Activated T-helper 1 cell treated with anti-CD3 and anti-CD28 coated beads, Interleukin-12 subunit alpha, Interleukin-12 subunit beta, Interleukin-2, Interleukin-4 antibody, amounts not matched to agents 30 ng/mL and 10 ng/mL and 1 ng/mL, durations not matched to agents 14 hours and 24 hours and 36 hours (primary cell): ENCODE results near the gene PDSS2. TPM values are rescaled to one million over a fixed set of nuclear protein-coding genes. Genes with fewer than 3 reads are reported as not detected.
"Not testable (repeated sequence)": the region's sequence is repeated elsewhere in the genome, so short reads cannot be mapped to it uniquely, and the experiment has no call there.

Source experiments
- DNase-seq: peaks from one replicate; pipeline ENCODE4 v3.0.0; 2021; ENCODE audit warnings: low spot score
- H3K27ac Mint-ChIP-seq: one replicate; pipeline ENCODE4 v1.8.0; 2021; ENCODE audit warnings: mild to moderate bottlenecking, mixed read lengths
- H3K27me3 Mint-ChIP-seq: one replicate; pipeline ENCODE4 v1.8.0; 2022; ENCODE audit warnings: mild to moderate bottlenecking, moderate library complexity, mixed read lengths; ENCODE audit not compliant: insufficient read depth
- H3K36me3 Mint-ChIP-seq: one replicate; pipeline ENCODE4 v1.8.0; 2021; ENCODE audit warnings: low read depth, mixed read lengths
- H3K4me1 Mint-ChIP-seq: one replicate; pipeline ENCODE4 v1.8.0; 2021; ENCODE audit warnings: low read depth, mixed read lengths
- H3K4me3 Mint-ChIP-seq: one replicate; pipeline ENCODE4 v1.8.0; 2021; ENCODE audit warnings: mild to moderate bottlenecking, moderate library complexity, mixed read lengths
- H3K9me3 Mint-ChIP-seq: one replicate; pipeline ENCODE4 v1.8.0; 2021; ENCODE audit warnings: mixed read lengths
- intact Hi-C: fragments of 100-400 bp; cut with micrococcal nuclease; formaldehyde crosslinking; loops from one replicate; pipeline ENCODE4 v1.15.1; 2024
- total RNA-seq: library from RNA; stranded (reverse); gene quantifications from 2 replicates; pipeline ENCODE4 v1.2.3, GENCODE V29; 2022

The PDSS2 gene
- total RNA-seq, 1 donor from 2014 or later, result 11.8 TPM

DNA sequence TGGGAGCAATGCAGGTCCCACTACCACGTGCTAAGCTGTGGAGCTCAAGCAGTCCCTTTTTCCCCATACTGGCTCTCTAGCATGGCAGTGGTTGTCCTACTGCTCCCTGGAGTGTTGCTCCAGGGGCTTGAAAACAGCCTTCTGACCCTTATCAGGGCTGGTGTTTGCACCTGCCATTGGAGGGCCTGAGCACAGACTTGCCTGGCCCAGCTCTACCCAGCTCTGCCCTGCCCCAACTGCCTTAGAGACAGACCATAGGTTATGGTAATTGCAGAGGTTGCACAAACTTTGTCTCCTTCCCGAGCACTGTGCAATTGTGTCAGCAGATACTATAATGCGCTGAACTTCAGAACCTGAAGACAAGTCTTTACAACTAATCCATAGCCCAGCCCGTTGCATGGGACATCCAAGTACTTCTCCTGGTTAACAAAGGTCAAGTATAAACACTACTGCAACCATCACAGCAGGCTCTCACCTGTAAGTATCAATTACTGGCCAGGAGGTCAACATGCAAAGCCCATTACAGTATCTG lies 58.7 kb downstream of the PDSS2 start:
- Mint-ChIP-seq H3K4me3 (no peak overlapping the region), H3K27me3 (no peaks in the 10 kb centered on the region), H3K36me3 (peaks cover 24% of the 10 kb centered on the region), H3K4me1 (no peaks in the 10 kb centered on the region), H3K27ac (no peak overlapping the region), H3K9me3 (peaks cover 43% of the 10 kb centered on the region)
- no peak for DNase-seq
- intact Hi-C loops, result no loop called here

GRCh38 chr6:107399935-107400334 lies 59.4 kb downstream of the PDSS2 start:
- Mint-ChIP-seq H3K36me3 (peaks cover 21% of the 10 kb centered on the region), H3K4me1 (no peaks in the 10 kb centered on the region), H3K27me3 (no peaks in the 10 kb centered on the region), H3K9me3 (peaks cover 44% of the 10 kb centered on the region), H3K4me3 (no peak overlapping the region), H3K27ac (no peak overlapping the region)
- intact Hi-C loops, result no loop called here
- DNase-seq, result no peak

DNA sequence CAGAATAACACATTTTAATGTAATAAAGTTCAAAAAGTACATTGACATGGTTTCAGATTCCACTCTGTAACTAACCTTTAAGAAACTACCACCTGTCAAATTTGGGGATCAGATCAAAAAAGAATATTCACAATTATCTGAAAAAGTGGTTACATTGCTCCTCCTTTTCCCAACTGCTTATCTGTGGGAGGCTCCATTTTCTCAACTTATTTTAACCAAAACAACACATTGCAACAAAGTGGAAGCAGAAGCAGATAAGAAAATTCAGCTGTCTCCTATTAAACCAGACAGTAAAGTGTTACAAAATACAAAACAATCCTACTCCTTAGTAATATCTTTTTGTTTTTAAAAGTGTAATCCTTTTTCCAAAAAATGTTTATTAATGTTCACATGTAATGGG lies 61.4 kb downstream of the PDSS2 start:
- Mint-ChIP-seq H3K36me3 (peaks cover 22% of the 10 kb centered on the region), H3K27ac (no peak overlapping the region), H3K27me3 (no peaks in the 10 kb centered on the region), H3K4me3 (no peak overlapping the region), H3K4me1 (no peaks in the 10 kb centered on the region), H3K9me3 (peaks cover 49% of the 10 kb centered on the region)
- intact Hi-C loops, result no loop called here
- no peak for DNase-seq

DNA sequence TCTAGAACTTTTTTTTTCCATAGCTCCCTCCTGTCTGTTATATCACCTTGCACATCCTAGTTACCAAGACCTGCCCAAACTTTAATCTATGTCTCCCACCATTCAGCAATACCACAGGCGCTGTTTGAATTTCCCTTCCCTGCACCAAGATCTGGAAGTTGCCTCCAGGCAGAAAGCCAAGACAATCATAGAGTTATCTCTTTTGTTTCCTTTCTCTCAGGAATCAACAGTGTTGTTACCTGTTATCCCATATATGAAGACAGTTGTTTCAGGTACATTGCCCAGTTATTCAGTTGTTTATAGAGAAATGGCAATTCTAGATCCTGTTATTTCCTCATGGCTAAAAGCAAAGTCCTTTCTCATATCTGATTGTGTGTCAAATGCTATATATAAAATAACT lies 63.2 kb downstream of the PDSS2 start:
- no peak for DNase-seq
- H3K27ac Mint-ChIP-seq, result no peak overlapping the region
- peaks cover 2% of the 10 kb centered on the region for H3K27me3 Mint-ChIP-seq
- no peak overlapping the region for H3K4me3 Mint-ChIP-seq
- peaks cover 18% of the 10 kb centered on the region for H3K36me3 Mint-ChIP-seq
- intact Hi-C loops, result no loop called here
- peaks cover 40% of the 10 kb centered on the region for H3K9me3 Mint-ChIP-seq
- H3K4me1 Mint-ChIP-seq, result no peaks in the 10 kb centered on the region

DNA sequence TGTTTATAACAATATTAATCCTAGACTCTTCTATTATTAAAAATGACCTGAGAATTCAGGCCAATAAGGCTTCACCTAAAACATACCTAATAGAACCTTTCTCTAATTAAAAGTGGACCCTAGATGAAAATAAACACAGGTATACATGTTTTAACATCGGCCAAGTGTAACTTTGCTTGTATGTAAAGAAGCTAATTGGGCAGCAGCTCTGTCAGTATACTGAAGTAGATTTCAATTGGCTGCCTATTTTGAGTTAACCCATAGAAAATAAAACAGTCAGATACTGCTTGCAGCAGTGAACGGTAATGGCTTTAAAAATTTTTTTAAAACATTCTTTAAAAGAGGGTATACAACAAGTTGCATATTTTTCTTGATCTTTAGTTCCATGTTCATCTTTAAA lies 67.3 kb downstream of the PDSS2 start:
- Mint-ChIP-seq H3K4me3 (no peak overlapping the region), H3K36me3 (peaks cover 9% of the 10 kb centered on the region), H3K4me1 (no peaks in the 10 kb centered on the region), H3K9me3 (peaks cover 29% of the 10 kb centered on the region), H3K27ac (no peak overlapping the region), H3K27me3 (peaks cover 2% of the 10 kb centered on the region)
- intact Hi-C loops, result no loop called here
- no peak for DNase-seq

DNA sequence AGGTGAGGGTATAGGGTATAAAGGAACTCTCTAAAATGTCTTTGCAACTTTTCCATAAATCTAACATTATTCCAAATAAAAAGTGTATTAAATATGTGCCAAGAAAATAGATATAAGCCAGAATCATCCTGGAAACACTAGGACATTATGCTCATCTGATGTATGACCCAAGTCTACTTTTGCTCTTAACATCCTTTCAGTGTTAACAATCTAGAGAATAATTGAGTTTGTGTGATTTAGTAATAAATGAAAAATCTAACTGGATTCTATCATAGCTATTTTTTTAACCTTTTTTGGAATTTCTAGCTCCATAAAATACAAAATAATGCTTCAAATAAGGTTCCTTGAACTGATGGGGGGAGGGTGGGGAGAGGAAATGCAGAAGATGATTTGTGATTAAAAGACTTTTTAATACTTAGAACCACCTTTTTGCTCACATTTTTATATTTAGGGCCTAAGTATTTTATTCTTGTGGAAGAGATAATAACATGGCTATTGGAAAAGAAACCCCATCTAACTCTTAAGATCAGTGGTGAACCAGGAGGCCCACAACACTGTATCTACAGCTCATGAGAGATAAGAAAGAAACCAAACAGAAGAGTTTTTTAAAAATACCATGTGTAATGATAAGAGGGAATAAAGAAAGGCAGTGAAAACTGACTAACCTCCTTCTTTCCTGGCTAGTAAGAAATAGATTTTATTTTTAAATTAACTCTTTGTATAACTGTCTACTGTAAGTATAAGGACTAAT lies 68.5 kb downstream of the PDSS2 start:
- intact Hi-C loops, result no loop called here
- Mint-ChIP-seq H3K27me3 (peaks cover 2% of the 10 kb centered on the region), H3K27ac (no peak overlapping the region), H3K4me3 (no peak overlapping the region), H3K9me3 (peaks cover 24% of the 10 kb centered on the region), H3K4me1 (no peaks in the 10 kb centered on the region), H3K36me3 (peaks cover 6% of the 10 kb centered on the region)
- DNase-seq, result no peak

GRCh38 chr6:107390056-107390455 lies 69.3 kb downstream of the PDSS2 start:
- H3K4me1 Mint-ChIP-seq, result no peaks in the 10 kb centered on the region
- no peak overlapping the region for H3K4me3 Mint-ChIP-seq
- no peak for DNase-seq
- peaks cover 18% of the 10 kb centered on the region for H3K9me3 Mint-ChIP-seq
- H3K27me3 Mint-ChIP-seq, result peaks cover 2% of the 10 kb centered on the region
- H3K27ac Mint-ChIP-seq, result no peak overlapping the region
- peaks cover 6% of the 10 kb centered on the region for H3K36me3 Mint-ChIP-seq
- intact Hi-C loops, result no loop called here

DNA sequence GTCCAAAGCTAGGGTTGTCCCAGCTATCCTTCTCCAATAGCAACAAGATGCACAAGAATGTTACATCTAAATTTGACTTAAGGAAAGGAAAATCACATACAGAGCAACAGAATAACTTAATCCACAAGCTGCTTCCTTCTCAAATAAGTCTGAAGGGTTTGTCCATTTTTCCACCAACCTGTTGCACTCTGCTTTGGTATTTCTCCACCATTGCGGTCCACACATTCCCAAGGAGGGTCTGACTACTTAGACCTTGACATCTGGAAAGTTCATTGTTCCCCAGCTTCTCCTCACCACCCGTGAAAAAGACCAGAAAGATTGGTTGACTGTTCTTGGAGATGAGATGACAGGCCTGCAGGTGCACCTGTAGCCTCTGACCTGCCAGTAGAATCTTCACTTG lies 72.5 kb downstream of the PDSS2 start:
- no peak overlapping the region for H3K27ac Mint-ChIP-seq
- H3K27me3 Mint-ChIP-seq, result peaks cover 2% of the 10 kb centered on the region
- no peaks in the 10 kb centered on the region for H3K9me3 Mint-ChIP-seq
- no peak for DNase-seq
- H3K36me3 Mint-ChIP-seq, result peaks cover 2% of the 10 kb centered on the region
- intact Hi-C loops, result no loop called here
- no peak overlapping the region for H3K4me3 Mint-ChIP-seq
- no peaks in the 10 kb centered on the region for H3K4me1 Mint-ChIP-seq

- Mint-ChIP-seq H3K9me3 (no peaks in the 10 kb centered on the region), H3K27ac (no peak overlapping the region), H3K36me3 (peaks cover 2% of the 10 kb centered on the region), H3K4me3 (no peak overlapping the region), H3K27me3 (no peaks in the 10 kb centered on the region), H3K4me1 (no peaks in the 10 kb centered on the region)
- intact Hi-C loops, result no loop called here
- no peak for DNase-seq
Measured at GRCh38 chr6:107386340-107386739, 73.0 kb downstream of the PDSS2 start.

- no peak for DNase-seq
- intact Hi-C loops, result no loop called here
- H3K4me3 Mint-ChIP-seq, result no peak overlapping the region
- H3K27ac Mint-ChIP-seq, result no peak overlapping the region
- no peaks in the 10 kb centered on the region for H3K4me1 Mint-ChIP-seq
- peaks cover 2% of the 10 kb centered on the region for H3K36me3 Mint-ChIP-seq
- no peaks in the 10 kb centered on the region for H3K27me3 Mint-ChIP-seq
- no peaks in the 10 kb centered on the region for H3K9me3 Mint-ChIP-seq
Measured at GRCh38 chr6:107383705-107384104, 75.7 kb downstream of the PDSS2 start.

DNA sequence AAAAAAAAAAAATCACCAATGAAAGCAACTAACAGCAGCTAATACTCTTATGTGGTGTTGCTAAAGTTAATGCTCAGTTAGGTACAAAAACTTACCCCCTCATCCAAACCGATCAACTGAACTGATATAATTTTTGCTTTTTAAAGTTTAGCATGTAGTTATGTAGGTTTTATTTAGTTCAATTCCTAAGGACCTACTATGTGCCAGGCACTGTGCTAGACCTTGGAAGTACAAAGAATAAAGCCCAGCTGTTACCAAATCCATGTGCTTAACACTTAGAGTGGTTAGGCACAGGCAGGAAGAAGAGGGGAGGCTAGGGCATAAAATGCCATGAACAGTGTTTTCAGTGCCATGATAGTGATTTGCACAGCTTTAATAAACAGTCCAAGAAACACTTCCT lies 85.1 kb downstream of the PDSS2 start:
- Mint-ChIP-seq H3K4me1 (no peaks in the 10 kb centered on the region), H3K4me3 (no peak overlapping the region), H3K9me3 (no peaks in the 10 kb centered on the region), H3K27ac (no peak overlapping the region), H3K27me3 (peaks cover 2% of the 10 kb centered on the region), H3K36me3 (no peaks in the 10 kb centered on the region)
- intact Hi-C loops, result no loop called here
- no peak for DNase-seq

DNA sequence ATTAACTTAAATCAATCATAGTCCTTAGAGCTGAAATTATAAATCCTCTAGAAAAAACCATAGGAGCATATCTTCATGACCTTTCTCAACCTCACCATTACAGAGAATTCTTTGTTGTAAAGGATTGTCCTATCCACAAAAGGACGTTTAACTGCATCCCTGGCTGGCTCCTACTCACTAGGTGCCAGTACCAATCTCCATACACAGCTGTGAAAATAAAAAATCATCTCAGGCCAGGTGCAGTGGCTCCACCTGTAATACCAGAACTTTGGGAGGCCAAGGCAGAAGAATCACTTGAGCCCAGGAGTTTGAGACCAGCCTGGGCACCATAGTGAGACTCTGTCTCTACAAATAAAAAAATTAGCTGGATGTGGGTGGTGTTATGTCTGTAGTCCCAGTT lies 89.9 kb downstream of the PDSS2 start:
- intact Hi-C loops, result no loop called here
- no peak overlapping the region for H3K27ac Mint-ChIP-seq

DNA sequence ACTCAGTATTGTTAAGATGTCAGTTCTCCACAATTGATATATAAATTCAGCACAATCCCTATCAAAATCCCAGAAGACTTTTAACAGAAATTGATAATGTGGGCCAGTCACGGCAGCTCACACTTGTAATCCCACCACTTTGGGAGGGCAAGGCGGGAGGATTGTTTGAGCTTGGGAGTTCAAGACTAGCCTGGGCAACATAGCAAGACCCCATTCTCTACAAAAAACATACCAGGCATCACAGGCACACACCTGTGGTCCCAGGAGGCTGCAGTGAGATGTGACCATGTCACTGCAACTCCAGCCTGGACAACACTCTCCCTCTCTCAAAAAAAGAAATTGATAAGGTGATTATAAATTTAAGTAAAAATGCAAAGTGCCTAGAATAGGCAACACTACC lies 90.9 kb downstream of the PDSS2 start:
- peaks cover 2% of the 10 kb centered on the region for H3K36me3 Mint-ChIP-seq
- peaks cover 3% of the 10 kb centered on the region for H3K27me3 Mint-ChIP-seq
- no peak for DNase-seq
- H3K27ac Mint-ChIP-seq, result no peak overlapping the region
- H3K4me3 Mint-ChIP-seq, result no peak overlapping the region
- peaks cover 6% of the 10 kb centered on the region for H3K9me3 Mint-ChIP-seq
- intact Hi-C loops, result no loop called here
- H3K4me1 Mint-ChIP-seq, result no peaks in the 10 kb centered on the region

More for the DNA sequence above, 89.9 kb downstream of the PDSS2 start:
- H3K4me3 Mint-ChIP-seq, result no peak overlapping the region
- no peaks in the 10 kb centered on the region for H3K36me3 Mint-ChIP-seq
- H3K4me1 Mint-ChIP-seq, result no peaks in the 10 kb centered on the region
- DNase-seq, result no peak
- H3K27me3 Mint-ChIP-seq, result peaks cover 3% of the 10 kb centered on the region
- H3K9me3 Mint-ChIP-seq, result no peaks in the 10 kb centered on the region

GRCh38 chr6:107364173-107364572 lies 95.2 kb downstream of the PDSS2 start:
- H3K27ac Mint-ChIP-seq, H3K27me3 Mint-ChIP-seq, H3K4me1 Mint-ChIP-seq, intact Hi-C loops, H3K4me3 Mint-ChIP-seq, DNase-seq: not testable (repeated sequence)
- H3K9me3 Mint-ChIP-seq, result peaks cover 19% of the 10 kb centered on the region
- H3K36me3 Mint-ChIP-seq, result peaks cover 12% of the 10 kb centered on the region
